GM13977 (cell line): ENCODE measurements around the gene CCSER1.

Experiments used
- DNase-seq: peaks from one replicate; pipeline ENCODE4 v3.0.0; 2012; ENCODE audit warnings: low spot score
- in situ Hi-C: fragments of 300-500 bp; cut with MboI; formaldehyde crosslinking; loops from one replicate; pipeline ENCODE4 v1.12.0; 2022; ENCODE audit warnings: low sequenced_read_pairs, low pct_unique_long_range_greater_than_20kb, mixed read lengths, inconsistent platforms; ENCODE audit not compliant: unreplicated experiment
- TF ChIP-seq, protein P1 (sequence below): IDR thresholded peaks from 2 replicates; pipeline ENCODE4 v1.5.1; 2012; ENCODE audit warnings: mild to moderate bottlenecking, control low read depth; ENCODE audit not compliant: insufficient read depth; ENCODE audit errors: extremely low read depth, missing control alignments

The CCSER1 gene

GRCh38 chr4:90733211-90733610 is 606.0 kb downstream of the CCSER1 start:
- TF ChIP-seq, protein P1, sequence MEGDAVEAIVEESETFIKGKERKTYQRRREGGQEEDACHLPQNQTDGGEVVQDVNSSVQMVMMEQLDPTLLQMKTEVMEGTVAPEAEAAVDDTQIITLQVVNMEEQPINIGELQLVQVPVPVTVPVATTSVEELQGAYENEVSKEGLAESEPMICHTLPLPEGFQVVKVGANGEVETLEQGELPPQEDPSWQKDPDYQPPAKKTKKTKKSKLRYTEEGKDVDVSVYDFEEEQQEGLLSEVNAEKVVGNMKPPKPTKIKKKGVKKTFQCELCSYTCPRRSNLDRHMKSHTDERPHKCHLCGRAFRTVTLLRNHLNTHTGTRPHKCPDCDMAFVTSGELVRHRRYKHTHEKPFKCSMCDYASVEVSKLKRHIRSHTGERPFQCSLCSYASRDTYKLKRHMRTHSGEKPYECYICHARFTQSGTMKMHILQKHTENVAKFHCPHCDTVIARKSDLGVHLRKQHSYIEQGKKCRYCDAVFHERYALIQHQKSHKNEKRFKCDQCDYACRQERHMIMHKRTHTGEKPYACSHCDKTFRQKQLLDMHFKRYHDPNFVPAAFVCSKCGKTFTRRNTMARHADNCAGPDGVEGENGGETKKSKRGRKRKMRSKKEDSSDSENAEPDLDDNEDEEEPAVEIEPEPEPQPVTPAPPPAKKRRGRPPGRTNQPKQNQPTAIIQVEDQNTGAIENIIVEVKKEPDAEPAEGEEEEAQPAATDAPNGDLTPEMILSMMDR, result no peak
- in situ Hi-C loops, result no loop called here
- DNase-seq, result no peak

GRCh38 chr4:90745176-90745575 is 618.0 kb downstream of the CCSER1 start:
- no peak for DNase-seq
- in situ Hi-C loops, result no loop called here

DNA sequence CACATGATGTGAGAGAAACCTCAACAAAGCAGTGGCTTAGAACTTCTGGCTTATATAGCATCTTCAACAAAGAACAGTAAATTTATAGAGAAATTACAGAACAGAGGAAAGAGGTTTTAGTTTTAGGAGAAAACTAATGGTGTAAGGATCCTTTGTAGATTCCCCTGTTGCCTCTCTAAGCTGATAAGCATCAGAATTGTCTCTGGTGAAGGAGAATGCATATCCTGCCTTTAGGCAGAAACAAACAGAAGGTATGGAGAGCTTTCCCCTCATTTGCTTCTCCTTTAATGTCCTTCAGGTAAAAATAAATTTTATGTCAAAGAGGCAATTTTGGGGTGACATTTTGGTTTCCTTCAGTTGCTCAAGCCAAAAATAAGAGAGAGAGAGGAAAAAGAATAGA is 625.9 kb downstream of the CCSER1 start:
- in situ Hi-C loops, result no loop called here
- DNase-seq, result no peak
- TF ChIP-seq, protein P1, result no peak

More at GRCh38 chr4:90745176-90745575, 618.0 kb downstream of the CCSER1 start:
- TF ChIP-seq, protein P1, result no peak

DNA sequence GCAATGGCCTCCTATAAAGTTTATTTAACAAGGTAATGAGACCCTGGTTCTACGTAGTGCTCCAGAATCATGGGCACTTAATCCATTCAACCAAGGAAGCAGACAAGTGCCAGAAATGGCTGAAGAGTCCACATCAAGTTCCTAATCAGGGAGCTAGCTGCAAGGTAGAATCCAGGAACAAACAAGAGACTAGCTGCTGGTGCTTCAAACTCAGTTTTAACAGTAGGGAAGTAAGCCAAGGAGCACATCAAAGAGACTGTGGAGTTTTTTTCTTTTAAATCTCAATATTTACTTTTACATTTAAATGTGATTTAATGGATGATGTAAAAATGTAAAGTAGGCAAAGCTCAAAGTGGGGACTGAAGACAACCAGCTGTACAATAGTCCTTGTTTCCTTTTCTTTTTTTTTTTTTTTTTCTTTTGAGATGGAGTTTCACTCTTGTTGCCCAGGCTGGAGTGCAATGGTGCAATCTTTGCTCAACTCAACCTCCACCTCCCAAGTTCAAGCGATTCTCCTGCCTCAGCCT is 630.4 kb downstream of the CCSER1 start:
- in situ Hi-C loops, result no loop called here
- TF ChIP-seq, protein P1, result no peak
- no peak for DNase-seq

DNA sequence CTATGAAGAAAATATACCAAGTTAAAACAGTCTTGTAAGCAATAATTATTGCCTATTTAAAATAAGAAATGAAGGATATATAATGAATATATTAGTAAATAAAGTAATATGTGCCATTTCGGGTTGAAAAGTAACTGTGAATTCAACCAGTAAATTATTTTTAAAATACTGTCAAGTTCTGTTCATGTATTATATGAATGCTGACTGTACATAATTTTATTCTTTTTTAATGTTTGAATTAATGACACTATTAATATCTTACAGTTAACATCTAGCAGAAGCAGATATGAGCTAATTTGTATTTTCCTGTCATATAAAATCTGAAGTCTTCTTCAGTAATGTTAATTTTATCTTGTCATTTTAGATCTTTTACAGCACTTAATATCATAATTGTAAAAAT is 632.9 kb downstream of the CCSER1 start:
- in situ Hi-C loops, result no loop called here
- TF ChIP-seq, protein P1, result no peak
- DNase-seq, result no peak

- in situ Hi-C loops, result no loop called here
- no peak for DNase-seq
- TF ChIP-seq, protein P1, result no peak
Observed at GRCh38 chr4:90766837-90767236, 639.6 kb downstream of the CCSER1 start.

- no peak for DNase-seq
- in situ Hi-C loops, result no loop called here
- TF ChIP-seq, protein P1, result no peak
Observed at GRCh38 chr4:90769251-90769650, 642.1 kb downstream of the CCSER1 start.
